Activated CD8-positive, alpha-beta T cell treated with anti-CD3 and anti-CD28 coated beads for 36 hours (primary cell): ENCODE data around the gene SLC29A1. TPM values are rescaled to one million over a fixed set of nuclear protein-coding genes. Genes with fewer than 3 reads are reported as not detected.
A peak's percentile ranks its signal among the peaks of the same experiment; 100 is the strongest.

ENCODE experiments used
- ATAC-seq: fragments of 200-7000 bp; cut with Tn5 transposase; one replicate; pipeline ENCODE4 v1.10.0; 2021; ENCODE audit warnings: mild to moderate bottlenecking, moderate library complexity
- CTCF ChIA-PET: fragments of 350-600 bp; sonication (Branson Sonifier 250); formaldehyde crosslinking; loops from one replicate; lab custom pipeline; 2021; ENCODE audit warnings: antibody characterized with exemption; lab: Charles Lee
- POLR2A ChIA-PET: fragments of 350-600 bp; sonication (Branson Sonifier 250); formaldehyde crosslinking; loops from one replicate; lab custom pipeline; 2021; ENCODE audit warnings: antibody characterized with exemption; lab: Charles Lee
- DNase-seq: peaks from one replicate; pipeline ENCODE4 v3.0.0-alpha.2; 2020
- H3K27ac Mint-ChIP-seq: one replicate; pipeline ENCODE4 v1.8.0; 2021; ENCODE audit warnings: mild to moderate bottlenecking, mixed read lengths
- H3K27me3 Mint-ChIP-seq: one replicate; pipeline ENCODE4 v1.8.0; 2021; ENCODE audit warnings: mixed read lengths
- H3K36me3 Mint-ChIP-seq: one replicate; pipeline ENCODE4 v1.8.0; 2021; ENCODE audit warnings: low read depth, mixed read lengths
- H3K4me1 Mint-ChIP-seq: one replicate; pipeline ENCODE4 v1.8.0; 2021; ENCODE audit warnings: low read depth, mixed read lengths
- H3K4me3 Mint-ChIP-seq: one replicate; pipeline ENCODE4 v1.8.0; 2021; ENCODE audit warnings: mild to moderate bottlenecking, moderate library complexity, mixed read lengths
- H3K9me3 Mint-ChIP-seq: one replicate; pipeline ENCODE4 v1.8.0; 2021; ENCODE audit warnings: mixed read lengths
- CTCF ChIP-seq: fragments of 200-600 bp; IDR thresholded peaks from one replicate; pipeline ENCODE4 v1.8.0; 2022; ENCODE audit warnings: antibody characterized with exemption, mild to moderate bottlenecking
- intact Hi-C: fragments of 100-400 bp; cut with micrococcal nuclease; formaldehyde crosslinking; loops from one replicate; pipeline ENCODE4 v1.10.0; 2022
- total RNA-seq, 2 experiments: library from RNA; stranded (reverse); gene quantifications; one replicate each; pipeline ENCODE4 v1.2.3, GENCODE V29; 2021

SLC29A1 gene
- total RNA-seq, 2 experiments from 2014 or later: 56.1 to 57.4 TPM

GRCh38 chr6:44255871-44256774 lies 32.7 kb downstream of the SLC29A1 start:
- Mint-ChIP-seq H3K27me3 (no peaks in the 10 kb centered on the region), H3K36me3 (peaks cover 43% of the 10 kb centered on the region), H3K27ac (peak overlapping the region; percentile 85), H3K4me1 (peaks cover 66% of the 10 kb centered on the region), H3K4me3 (peak overlapping the region; percentile 85), H3K9me3 (no peaks in the 10 kb centered on the region)
- ChIA-PET POLR2A (interaction anchor here (0.7 to 17.2 kb wide), 17 partner anchors 7 to 102 kb away, joined by 3 to 486 read pairs (median 5); partner anchors contain the start of genes AARS2, HSP90AB1, SLC29A1 and TMEM151B), CTCF (interaction anchor here (0.9 to 3.8 kb wide), 18 partner anchors 8 to 160 kb away, joined by 3 to 47 read pairs (median 6); partner anchors contain the start of genes HSP90AB1, SLC29A1 and TMEM151B)
- intact Hi-C loops: no loop called here
- ATAC-seq (peak; percentile 21), DNase-seq (peak; percentile 41)
- no peak for TF ChIP-seq CTCF

GRCh38 chr6:44256775-44257024 lies 33.3 kb downstream of the SLC29A1 start:
- ATAC-seq (peak; percentile 6), DNase-seq (no peak)
- peak overlapping the region; percentile 85 for H3K4me3 Mint-ChIP-seq
- H3K9me3 Mint-ChIP-seq: no peaks in the 10 kb centered on the region
- POLR2A ChIA-PET: interaction anchor here (0.7 to 17.2 kb wide), 16 partner anchors 8 to 103 kb away, joined by 3 to 486 read pairs (median 5); partner anchors contain the start of genes AARS2, HSP90AB1, SLC29A1 and TMEM151B
- H3K27me3 Mint-ChIP-seq: no peaks in the 10 kb centered on the region
- H3K27ac Mint-ChIP-seq: peak overlapping the region; percentile 85
- H3K4me1 Mint-ChIP-seq: peaks cover 67% of the 10 kb centered on the region
- H3K36me3 Mint-ChIP-seq: peaks cover 39% of the 10 kb centered on the region
- CTCF ChIA-PET: interaction anchor here (0.6 to 3.8 kb wide), 18 partner anchors 8 to 948 kb away, joined by 3 to 47 read pairs (median 4); partner anchors contain the start of genes HSP90AB1, SLC29A1 and TMEM151B
- no peak for TF ChIP-seq CTCF
- intact Hi-C loops: no loop called here

- Mint-ChIP-seq H3K27ac (peak within 1 kb of the TSS; percentile 85), H3K36me3 (peaks cover 38% of the 10 kb centered on the region), H3K4me1 (peaks cover 66% of the 10 kb centered on the region), H3K9me3 (no peaks in the 10 kb centered on the region), H3K27me3 (no peaks in the 10 kb centered on the region), H3K4me3 (peak within 1 kb of the TSS; percentile 85)
- ATAC-seq: peak; percentile 68
- CTCF ChIA-PET: interaction anchor here (0.6 to 3.8 kb wide), 17 partner anchors 11 to 948 kb away, joined by 3 to 47 read pairs (median 4); partner anchors contain the start of genes HSP90AB1, SLC29A1 and TMEM151B
- intact Hi-C loops: no loop called here
- peak; percentile 77 for TF ChIP-seq CTCF
- POLR2A ChIA-PET: interaction anchor here (0.7 to 17.2 kb wide), 14 partner anchors 12 to 103 kb away, joined by 3 to 486 read pairs (median 5); partner anchors contain the start of genes AARS2, HSP90AB1, SLC29A1 and TMEM151B
- peak; percentile 72 for DNase-seq
Observed at GRCh38 chr6:44257025-44257752, 33.8 kb downstream of the SLC29A1 start, which contains the start of gene SLC35B2. TSS of gene SLC35B2 (minus strand) at chr6:44257528. CDS start at chr6:44257410, 118 bp downstream.

- Mint-ChIP-seq H3K27me3 (no peaks in the 10 kb centered on the region), H3K27ac (peak overlapping the region; percentile 85), H3K36me3 (peaks cover 37% of the 10 kb centered on the region), H3K4me3 (peak overlapping the region; percentile 71), H3K4me1 (peaks cover 69% of the 10 kb centered on the region), H3K9me3 (no peaks in the 10 kb centered on the region)
- no peak for TF ChIP-seq CTCF
- ChIA-PET CTCF (interaction anchor here (1.0 to 3.8 kb wide), 7 partner anchors 10 to 86 kb away, joined by 3 to 47 read pairs (median 9); partner anchors contain the start of gene HSP90AB1), POLR2A (interaction anchor here (1.6 to 17.2 kb wide), 4 partner anchors 12 to 81 kb away, joined by 5 to 486 read pairs (median 7); partner anchors contain the start of gene HSP90AB1)
- DNase-seq: no peak
- ATAC-seq: peak; percentile 3
- intact Hi-C loops: no loop called here
Observed at GRCh38 chr6:44257753-44258324, 34.4 kb downstream of the SLC29A1 start.
